ENCODE data around the gene C12orf76.
"Not testable (repeated sequence)": the region's sequence is repeated elsewhere in the genome, so short reads cannot be mapped to it uniquely, and the experiment has no call there.

C12orf76 gene, protein sequence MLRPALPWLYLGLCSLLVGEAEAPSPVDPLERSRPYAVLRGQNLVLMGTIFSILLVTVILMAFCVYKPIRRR

GRCh38 chr12:110048242-110049027 is at the start of gene C12orf76:
TSS of gene C12orf76 (minus strand) at chr12:110048522. CDS start at chr12:110048495, 27 bp downstream.
- DNase-seq: peak; percentile 97 to 98

DNA sequence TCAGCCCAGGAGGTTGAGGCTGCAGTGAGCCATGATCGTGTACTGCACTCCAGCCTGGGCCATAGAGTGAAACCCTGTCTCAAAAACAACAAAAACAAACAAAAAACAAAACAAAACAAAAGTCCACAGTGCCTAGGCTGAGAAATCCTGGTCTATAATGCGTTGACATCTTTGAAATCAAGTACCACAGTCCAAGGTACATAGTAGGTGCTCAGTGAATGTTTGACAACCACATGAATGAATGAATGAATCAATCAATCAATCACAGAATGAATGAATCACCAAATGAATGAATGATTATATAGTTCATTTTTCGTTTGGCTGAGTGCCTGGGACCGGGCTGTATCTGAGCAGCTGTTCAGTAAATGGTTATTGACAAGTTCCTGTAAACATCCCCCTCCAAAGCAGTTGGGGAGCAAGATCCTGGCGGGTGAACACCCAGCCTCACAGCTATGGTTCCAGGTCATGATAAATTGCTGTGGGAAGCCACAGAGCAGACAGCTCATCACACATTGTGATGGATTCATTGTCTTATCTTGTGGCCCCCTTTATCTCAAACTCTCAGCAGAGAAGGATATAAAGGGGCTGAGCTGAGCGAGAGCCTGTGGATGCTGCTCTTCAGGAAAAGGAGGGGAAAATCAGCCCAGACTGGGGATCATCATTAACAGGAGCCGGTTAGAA is 45.4 kb upstream of the C12orf76 start:
- DNase-seq: no peak

- no peak for DNase-seq
These were observed 42.9 kb upstream of the C12orf76 start for GRCh38 chr12:110091136-110091711.

DNA sequence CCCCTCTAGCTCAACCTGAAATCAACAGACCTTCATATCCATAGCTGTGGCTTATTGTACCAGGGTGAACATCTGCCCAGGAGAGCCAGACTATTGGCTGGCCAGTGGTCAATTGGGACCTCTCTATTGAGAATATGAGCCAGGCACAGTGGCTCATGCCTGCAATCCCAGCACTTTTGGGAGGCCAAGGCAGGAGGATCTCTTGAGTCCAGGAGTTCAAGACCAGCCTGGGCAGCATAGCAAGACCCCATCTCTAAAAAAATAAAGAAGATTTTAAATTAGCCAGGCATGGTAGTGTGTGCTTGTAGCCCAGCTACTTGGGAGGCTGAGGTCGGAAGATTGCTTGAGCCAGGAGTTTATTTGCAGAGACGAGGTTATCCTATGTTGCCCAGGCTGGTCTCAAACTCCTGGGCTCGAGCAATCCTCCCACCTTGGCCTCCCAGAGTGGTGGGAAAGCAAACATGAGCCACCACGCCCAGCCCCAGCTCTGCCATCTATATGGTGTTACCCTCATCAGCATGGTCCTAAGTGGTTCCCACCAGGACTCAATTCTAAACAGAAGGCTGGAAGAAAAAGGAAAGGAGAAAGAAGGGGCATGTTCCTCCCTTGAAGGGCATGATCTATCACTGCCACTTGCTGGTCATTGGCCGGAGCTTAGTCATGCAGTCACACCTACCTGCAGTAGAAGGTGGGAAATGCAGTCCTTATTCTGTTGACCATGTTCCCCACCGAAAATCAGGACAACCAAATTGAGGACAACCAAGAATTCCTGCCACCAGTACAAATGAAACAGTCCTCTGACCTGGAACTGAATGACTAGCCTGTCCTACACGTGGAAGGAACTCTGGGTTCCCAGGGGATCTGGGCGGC is 42.2 kb upstream of the C12orf76 start:
- no peak for DNase-seq

DNA sequence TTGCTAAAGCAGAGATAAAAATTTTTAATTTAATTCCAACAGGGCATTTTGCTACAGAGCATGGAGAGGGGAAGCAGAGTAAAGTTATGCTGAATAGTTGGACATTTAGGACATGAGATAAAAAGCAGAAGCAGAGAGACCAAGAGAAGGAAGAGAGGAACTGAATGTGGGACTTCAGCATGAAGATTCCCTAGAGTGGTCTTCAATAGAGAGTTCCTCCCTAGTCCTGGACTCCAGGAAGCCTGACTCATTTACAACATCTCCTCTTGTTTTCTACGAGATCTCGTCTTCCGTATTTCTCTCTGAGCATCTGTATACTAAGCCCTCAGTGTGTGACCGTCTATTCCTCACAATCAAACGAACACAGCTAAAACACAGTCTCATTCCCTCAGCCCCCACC is 40.6 kb upstream of the C12orf76 start:
- DNase-seq: no peak

DNA sequence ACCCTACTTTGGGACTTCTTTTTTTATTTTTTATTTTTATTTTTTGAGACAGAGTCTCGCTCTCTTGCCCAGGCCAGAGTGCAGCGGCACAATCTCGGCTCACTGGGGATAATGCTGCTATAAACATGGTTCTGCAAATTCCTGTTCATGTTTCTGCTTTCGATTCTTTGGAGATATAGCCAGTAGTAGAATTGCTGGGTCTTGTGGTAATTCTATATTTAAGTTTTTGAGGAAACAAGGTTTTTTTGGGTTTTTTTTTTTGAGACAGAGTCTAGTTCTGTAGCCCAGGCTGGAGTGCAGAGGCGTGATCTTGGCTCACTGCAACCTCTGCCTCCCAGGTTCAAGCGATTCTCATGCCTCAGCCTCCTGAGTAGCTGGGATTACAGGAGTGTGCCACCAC is 39.9 kb upstream of the C12orf76 start:
- DNase-seq: not testable (repeated sequence)

GRCh38 chr12:110084314-110085015 is 36.1 kb upstream of the C12orf76 start:
- no peak for DNase-seq

- DNase-seq: no peak
These were observed 32.1 kb upstream of the C12orf76 start for GRCh38 chr12:110080410-110080809.

- no peak for DNase-seq
These were observed 31.4 kb upstream of the C12orf76 start for GRCh38 chr12:110079477-110080400.

GRCh38 chr12:110077800-110078199 is 29.5 kb upstream of the C12orf76 start:
- no peak for DNase-seq

- no peak for DNase-seq
These were observed 27.6 kb upstream of the C12orf76 start for GRCh38 chr12:110075880-110076279.

DNA sequence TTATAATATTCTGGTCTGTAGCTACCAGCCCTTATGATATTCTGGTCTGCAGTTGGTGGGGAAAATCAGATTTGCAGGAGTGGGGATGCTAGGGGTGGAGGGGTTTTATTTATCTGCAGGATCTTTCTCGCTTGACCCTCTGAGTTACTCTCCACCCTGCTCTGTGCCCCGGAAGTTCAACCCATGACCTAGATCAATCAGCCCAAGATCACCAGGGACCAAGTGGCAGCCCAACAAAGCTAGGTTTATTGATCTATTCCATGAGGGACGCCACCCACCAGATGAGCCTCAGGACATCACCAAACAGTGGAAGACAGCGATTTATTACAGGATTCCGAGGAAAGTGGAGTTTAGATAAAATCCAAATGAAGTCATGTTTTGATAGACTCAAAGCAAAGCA is 25.8 kb upstream of the C12orf76 start:
- no peak for DNase-seq

DNA sequence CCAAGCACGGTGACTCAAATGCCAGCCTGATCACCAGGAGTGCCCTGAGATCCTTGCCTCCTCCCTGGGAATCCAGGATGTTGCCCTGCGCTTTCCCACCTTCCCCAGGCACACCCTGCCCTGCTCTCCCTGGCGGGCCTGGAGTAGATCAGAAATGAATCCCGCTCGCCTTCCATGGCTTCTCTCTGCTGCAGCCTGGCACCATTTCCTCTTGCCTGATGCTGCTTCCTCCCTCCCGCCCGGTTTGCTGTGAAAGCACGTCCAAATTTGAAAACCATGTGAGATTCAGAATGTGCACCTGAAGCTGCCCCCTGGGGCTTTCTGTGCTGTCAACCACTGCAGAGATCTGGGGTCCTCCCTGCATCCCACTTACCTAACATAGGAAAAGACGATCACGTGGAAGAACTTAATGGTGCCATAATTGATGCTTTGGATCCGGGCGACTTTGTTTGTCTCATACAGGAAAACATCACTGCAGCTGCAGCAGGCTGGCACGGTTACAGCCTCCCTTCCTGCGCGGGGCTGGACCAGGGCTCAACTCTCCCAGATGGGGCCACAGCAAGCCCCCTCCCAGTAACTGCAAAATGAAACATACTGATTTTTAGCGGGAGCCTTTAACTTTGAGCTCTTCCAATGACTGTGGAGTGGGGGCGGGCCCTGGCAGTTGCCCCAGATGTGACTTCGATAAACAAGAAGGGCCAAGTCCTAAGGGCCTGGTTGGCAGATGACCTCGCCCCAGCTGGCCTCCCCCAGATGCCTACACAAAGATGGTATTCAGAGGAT is 24.9 kb upstream of the C12orf76 start:
- DNase-seq: peak in 1 of 2 experiments; percentile 5

- DNase-seq: not testable (repeated sequence)
These were observed 24.3 kb upstream of the C12orf76 start for GRCh38 chr12:110072636-110073035.

- DNase-seq: no peak
These were observed 23.6 kb upstream of the C12orf76 start for GRCh38 chr12:110071967-110072366.

DNA sequence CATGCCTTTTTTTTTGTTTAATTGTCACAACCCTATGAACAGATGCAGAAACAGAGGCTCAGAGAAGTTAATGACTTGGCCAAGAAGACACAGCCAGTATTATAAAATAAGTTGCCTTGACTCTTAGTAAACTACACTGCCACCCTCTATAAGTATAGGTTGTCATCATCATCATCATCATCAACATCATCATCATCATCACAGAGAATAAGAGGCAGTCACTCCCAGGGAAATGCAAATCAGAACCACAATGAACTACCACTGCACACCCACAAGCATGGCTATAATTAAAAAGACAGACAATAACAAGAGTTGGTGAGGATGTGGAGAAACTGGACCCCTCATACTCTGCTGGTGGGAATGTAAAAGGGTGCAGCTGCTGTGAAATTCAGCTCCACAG is 23.2 kb upstream of the C12orf76 start:
- no peak for DNase-seq

- DNase-seq: no peak
These were observed 20.3 kb upstream of the C12orf76 start for GRCh38 chr12:110068654-110069053.

DNA sequence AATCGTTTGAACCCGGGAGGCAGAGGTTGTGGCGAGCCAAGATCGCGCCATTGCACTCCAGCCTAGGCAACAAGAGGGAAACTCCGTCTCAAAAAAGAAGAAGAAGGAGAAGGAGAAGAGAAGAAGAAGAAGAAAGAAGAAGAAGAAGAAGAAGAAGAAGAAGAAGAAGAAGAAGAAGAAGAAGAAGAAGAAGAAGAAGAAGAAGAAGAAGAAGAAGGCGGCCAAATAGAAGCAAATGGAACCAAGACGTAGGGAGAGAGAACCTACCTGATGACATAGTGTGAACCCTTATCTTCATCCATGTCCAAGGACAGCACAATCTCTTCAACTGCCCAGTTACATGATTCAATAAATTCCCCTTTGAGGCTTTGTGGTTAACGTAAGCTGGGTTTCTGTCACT is 19.8 kb upstream of the C12orf76 start:
- not testable (repeated sequence) for DNase-seq

GRCh38 chr12:110067531-110067930 is 19.2 kb upstream of the C12orf76 start:
- DNase-seq: no peak

DNA sequence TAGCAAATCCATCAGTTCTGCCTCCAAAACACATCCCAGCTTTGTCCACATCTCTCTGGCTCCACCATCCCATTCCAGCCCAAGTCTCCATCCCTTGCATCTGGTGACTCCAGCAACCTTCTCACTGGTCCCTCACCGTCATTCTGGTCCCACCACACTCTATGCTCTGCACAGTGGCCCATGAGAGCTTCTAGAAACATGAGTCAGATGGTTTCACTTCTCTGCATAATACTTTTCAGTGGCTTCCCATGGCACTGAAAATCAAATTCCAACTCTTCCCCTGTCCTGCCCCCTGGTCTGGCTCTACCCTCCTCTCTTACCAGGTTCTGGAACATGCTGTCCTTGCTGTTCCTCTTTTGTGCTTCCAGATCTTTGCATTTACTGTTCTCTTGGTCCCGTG is 17.2 kb upstream of the C12orf76 start:
- DNase-seq: no peak
